ENCODE measurements around the gene AQP1. TPM values are rescaled to one million over a fixed set of nuclear protein-coding genes. Genes with fewer than 3 reads are reported as not detected.

Gene AQP1
- total RNA-seq, 1 donor: 0.42 TPM

- H3K27me3 ChIP-seq (ENCODE audit: insufficient read depth, low read length): no peaks in the 10 kb centered on the region
- no peak overlapping the region for H3K4me3 ChIP-seq (ENCODE audit: low read length)
- no peaks in the 10 kb centered on the region for H3K9me3 ChIP-seq (ENCODE audit: low read depth, low read length)
- no peaks in the 10 kb centered on the region for H3K4me1 ChIP-seq (ENCODE audit: insufficient read depth, low read length)
Measured at GRCh38 chr7:30896783-30897637, 14.6 kb upstream of the AQP1 start.

GRCh38 chr7:30897770-30898169, 13.9 kb upstream of the AQP1 start:
- Histone ChIP-seq H3K4me3 (ENCODE audit: low read length) (no peak overlapping the region), H3K4me1 (ENCODE audit: insufficient read depth, low read length) (no peaks in the 10 kb centered on the region), H3K9me3 (ENCODE audit: low read depth, low read length) (no peaks in the 10 kb centered on the region), H3K27me3 (ENCODE audit: insufficient read depth, low read length) (no peaks in the 10 kb centered on the region)

- Histone ChIP-seq H3K27me3 (ENCODE audit: insufficient read depth, low read length) (no peaks in the 10 kb centered on the region), H3K4me3 (ENCODE audit: low read length) (no peak overlapping the region), H3K9me3 (ENCODE audit: low read depth, low read length) (no peaks in the 10 kb centered on the region), H3K4me1 (ENCODE audit: insufficient read depth, low read length) (no peaks in the 10 kb centered on the region)
Measured at GRCh38 chr7:30898411-30898810, 13.2 kb upstream of the AQP1 start.

GRCh38 chr7:30899066-30899465, 12.6 kb upstream of the AQP1 start:
- Histone ChIP-seq H3K4me3 (ENCODE audit: low read length) (no peak overlapping the region), H3K9me3 (ENCODE audit: low read depth, low read length) (no peaks in the 10 kb centered on the region), H3K27me3 (ENCODE audit: insufficient read depth, low read length) (no peaks in the 10 kb centered on the region), H3K4me1 (ENCODE audit: insufficient read depth, low read length) (no peaks in the 10 kb centered on the region)

GRCh38 chr7:30899630-30900029, 12.0 kb upstream of the AQP1 start:
- H3K4me1 ChIP-seq (ENCODE audit: insufficient read depth, low read length): no peaks in the 10 kb centered on the region
- H3K4me3 ChIP-seq (ENCODE audit: low read length): no peak overlapping the region
- H3K9me3 ChIP-seq (ENCODE audit: low read depth, low read length): no peaks in the 10 kb centered on the region
- no peaks in the 10 kb centered on the region for H3K27me3 ChIP-seq (ENCODE audit: insufficient read depth, low read length)

- Histone ChIP-seq H3K27me3 (ENCODE audit: insufficient read depth, low read length) (no peaks in the 10 kb centered on the region), H3K4me3 (ENCODE audit: low read length) (no peak overlapping the region), H3K4me1 (ENCODE audit: insufficient read depth, low read length) (no peaks in the 10 kb centered on the region), H3K9me3 (ENCODE audit: low read depth, low read length) (no peaks in the 10 kb centered on the region)
Measured at GRCh38 chr7:30900053-30900452, 11.6 kb upstream of the AQP1 start.

- Histone ChIP-seq H3K4me3 (ENCODE audit: low read length) (no peak overlapping the region), H3K9me3 (ENCODE audit: low read depth, low read length) (no peaks in the 10 kb centered on the region), H3K27me3 (ENCODE audit: insufficient read depth, low read length) (no peaks in the 10 kb centered on the region), H3K4me1 (ENCODE audit: insufficient read depth, low read length) (no peaks in the 10 kb centered on the region)
Measured at GRCh38 chr7:30900803-30901362, 10.8 kb upstream of the AQP1 start.

- no peaks in the 10 kb centered on the region for H3K9me3 ChIP-seq (ENCODE audit: low read depth, low read length)
- H3K4me3 ChIP-seq (ENCODE audit: low read length): no peak overlapping the region
- H3K27me3 ChIP-seq (ENCODE audit: insufficient read depth, low read length): no peaks in the 10 kb centered on the region
- H3K4me1 ChIP-seq (ENCODE audit: insufficient read depth, low read length): no peaks in the 10 kb centered on the region
Measured at GRCh38 chr7:30901856-30902255, 9.8 kb upstream of the AQP1 start.

GRCh38 chr7:30902466-30902865, 9.2 kb upstream of the AQP1 start:
- no peaks in the 10 kb centered on the region for H3K4me1 ChIP-seq (ENCODE audit: insufficient read depth, low read length)

GRCh38 chr7:30903146-30903545, 8.5 kb upstream of the AQP1 start:
- Histone ChIP-seq H3K27me3 (ENCODE audit: insufficient read depth, low read length) (no peaks in the 10 kb centered on the region), H3K4me1 (ENCODE audit: insufficient read depth, low read length) (no peaks in the 10 kb centered on the region), H3K9me3 (ENCODE audit: low read depth, low read length) (no peaks in the 10 kb centered on the region), H3K4me3 (ENCODE audit: low read length) (no peak overlapping the region)

More at GRCh38 chr7:30902466-30902865, 9.2 kb upstream of the AQP1 start:
- Histone ChIP-seq H3K4me3 (ENCODE audit: low read length) (no peak overlapping the region), H3K27me3 (ENCODE audit: insufficient read depth, low read length) (no peaks in the 10 kb centered on the region), H3K9me3 (ENCODE audit: low read depth, low read length) (no peaks in the 10 kb centered on the region)

GRCh38 chr7:30904561-30904960, 7.1 kb upstream of the AQP1 start:
- Histone ChIP-seq H3K4me1 (ENCODE audit: insufficient read depth, low read length) (no peaks in the 10 kb centered on the region), H3K27me3 (ENCODE audit: insufficient read depth, low read length) (no peaks in the 10 kb centered on the region), H3K9me3 (ENCODE audit: low read depth, low read length) (no peaks in the 10 kb centered on the region), H3K4me3 (ENCODE audit: low read length) (no peak overlapping the region)

GRCh38 chr7:30905078-30906012, 6.3 kb upstream of the AQP1 start:
- Histone ChIP-seq H3K9me3 (ENCODE audit: low read depth, low read length) (no peaks in the 10 kb centered on the region), H3K4me1 (ENCODE audit: insufficient read depth, low read length) (no peaks in the 10 kb centered on the region), H3K27me3 (ENCODE audit: insufficient read depth, low read length) (no peaks in the 10 kb centered on the region), H3K4me3 (ENCODE audit: low read length) (no peak overlapping the region)

GRCh38 chr7:30906014-30906413, 5.6 kb upstream of the AQP1 start:
- Histone ChIP-seq H3K4me1 (ENCODE audit: insufficient read depth, low read length) (no peaks in the 10 kb centered on the region), H3K27me3 (ENCODE audit: insufficient read depth, low read length) (no peaks in the 10 kb centered on the region), H3K9me3 (ENCODE audit: low read depth, low read length) (no peaks in the 10 kb centered on the region), H3K4me3 (ENCODE audit: low read length) (no peak overlapping the region)

- Histone ChIP-seq H3K9me3 (ENCODE audit: low read depth, low read length) (no peaks in the 10 kb centered on the region), H3K4me1 (ENCODE audit: insufficient read depth, low read length) (no peaks in the 10 kb centered on the region), H3K27me3 (ENCODE audit: insufficient read depth, low read length) (no peaks in the 10 kb centered on the region), H3K4me3 (ENCODE audit: low read length) (no peak overlapping the region)
Measured at GRCh38 chr7:30906515-30907240, 5.0 kb upstream of the AQP1 start.

All from mononuclear cell (primary cell).